HCT116 (cell line): Measurements from ENCODE around the gene TFAP2D. TPM values are rescaled to one million over a fixed set of nuclear protein-coding genes. Genes with fewer than 3 reads are reported as not detected.

Source experiments
- ATAC-seq: fragments of 200-7000 bp; cut with Tn5 transposase; 2 replicates; pipeline ENCODE4 v1.9.1; 2020; ENCODE audit warnings: mild to moderate bottlenecking, moderate library complexity
- BruUV-seq: library from RNA; stranded (reverse); fragments of 400-500 nt; replicated peaks from 2 replicates; lab custom pipeline; 2021; lab: Mats Ljungman, UMichigan
- CTCF ChIA-PET: fragments of 300-600 bp; sonication (Branson Sonifier 250); formaldehyde crosslinking; loops from one replicate; lab custom pipeline; 2021; ENCODE audit warnings: antibody characterized with exemption; lab: Charles Lee
- POLR2A ChIA-PET: fragments of 300-600, 350-600 bp; sonication (Branson Sonifier 250); formaldehyde crosslinking; loops from one replicate; lab custom pipeline; 2021; ENCODE audit warnings: antibody characterized with exemption; lab: Charles Lee
- RAD21 ChIA-PET, 2 experiments: fragments of 300-600 bp; sonication (Branson Sonifier 250); formaldehyde crosslinking; loops; one replicate each; lab custom pipeline; 2023; ENCODE audit warnings: low total read pairs in 2 of 2; ENCODE audit not compliant: uncharacterized antibody in 2 of 2, unreplicated experiment in 2 of 2, low non-redundant PET in 1 of 2; lab: Charles Lee
- DNase-seq: peaks from one replicate; pipeline ENCODE4 v3.0.0-alpha.2; 2010; ENCODE audit warnings: low read depth, low spot score
- H2AFZ ChIP-seq: fragments of 200-600 bp; shearing (Covaris generic), sonication (generic); 2 replicates; pipeline ENCODE4 v1.6.1; 2017; ENCODE audit warnings: low read depth, mixed run types, mixed read lengths, antibody characterized with exemption, low read length; ENCODE audit not compliant: poor library complexity, severe bottlenecking
- H3K27ac ChIP-seq: 2 replicates; pipeline ENCODE4 v1.5.1; 2012; ENCODE audit warnings: low read depth, low read length
- H3K27me3 ChIP-seq: fragments of 200-600 bp; sonication (generic); 2 replicates; pipeline ENCODE4 v1.6.1; 2016; ENCODE audit warnings: mixed run types, low read length, mixed read lengths; ENCODE audit not compliant: insufficient read depth
- H3K36me3 ChIP-seq, 2 experiments: fragments of 200-500 bp in 1 of 2; fragments of 200-600 bp in 1 of 2; sonication (Bioruptor generic) in 1 of 2; sonication (generic) in 1 of 2; 2 replicates each; pipeline versions ENCODE4 v1.5.1 to v1.6.1; 2014 to 2016; ENCODE audit warnings: low read length in 2 of 2, inconsistent platforms in 1 of 2, mixed read lengths in 1 of 2, mixed run types in 1 of 2; ENCODE audit not compliant: insufficient read depth in 2 of 2, control insufficient read depth in 1 of 2
- H3K4me1 ChIP-seq, 2 experiments: fragments of 200-600 bp in 1 of 2; sonication (generic) in 1 of 2; 2 replicates each; pipeline versions ENCODE4 v1.5.1 to v1.6.1; 2012 to 2017; ENCODE audit warnings: low read length in 2 of 2, inconsistent platforms in 1 of 2, mild to moderate bottlenecking in 1 of 2, mixed read lengths in 1 of 2, mixed run types in 1 of 2, moderate library complexity in 1 of 2; ENCODE audit not compliant: insufficient read depth in 2 of 2, control insufficient read depth in 1 of 2
- H3K4me2 ChIP-seq: fragments of 200-600 bp; sonication (generic); 2 replicates; pipeline ENCODE4 v1.6.1; 2017; ENCODE audit warnings: mixed run types, low read length, mixed read lengths
- H3K4me3 ChIP-seq, 2 experiments: fragments of 200-600 bp in 1 of 2; sonication (generic) in 1 of 2; replicated peaks in 1 of 2; 2 replicates each; pipeline ENCODE4 v1.5.1; 2011 to 2016; ENCODE audit warnings: low read length in 2 of 2, control low read depth in 1 of 2, low read depth in 1 of 2, mild to moderate bottlenecking in 1 of 2, mixed read lengths in 1 of 2, mixed run types in 1 of 2
- H3K79me2 ChIP-seq: fragments of 200-600 bp; sonication (generic); 2 replicates; pipeline ENCODE4 v1.6.1; 2017; ENCODE audit warnings: mild to moderate bottlenecking, mixed run types, low read length, moderate library complexity, mixed read lengths; ENCODE audit not compliant: insufficient read depth
- H3K9ac ChIP-seq: fragments of 200-600 bp; sonication (generic); 2 replicates; pipeline ENCODE4 v1.6.1; 2016; ENCODE audit warnings: low read length, mixed read lengths
- H3K9me2 ChIP-seq: fragments of 200-600 bp; sonication (generic), shearing (Covaris generic); 2 replicates; pipeline ENCODE4 v1.6.1; 2017; ENCODE audit warnings: mixed run types, mild to moderate bottlenecking, moderate library complexity; ENCODE audit not compliant: insufficient read depth
- H3K9me3 ChIP-seq, 2 experiments: fragments of 200-500 bp in 1 of 2; fragments of 200-600 bp in 1 of 2; sonication (Bioruptor generic) in 1 of 2; sonication (generic) in 1 of 2; 2 replicates each; pipeline ENCODE4 v1.6.1; 2014 to 2017; ENCODE audit warnings: low read length in 2 of 2, mixed read lengths in 2 of 2, inconsistent platforms in 1 of 2, low read depth in 1 of 2, mild to moderate bottlenecking in 1 of 2, mixed run types in 1 of 2, moderate library complexity in 1 of 2; ENCODE audit not compliant: control insufficient read depth in 1 of 2, insufficient read depth in 1 of 2
- H4K20me1 ChIP-seq: fragments of 200-600 bp; sonication (generic), shearing (Covaris generic); 2 replicates; pipeline ENCODE4 v1.6.1; 2017; ENCODE audit warnings: mixed run types, mild to moderate bottlenecking, moderate library complexity; ENCODE audit not compliant: insufficient read depth
- ATF3 ChIP-seq: IDR thresholded peaks from 2 replicates; pipeline ENCODE4 v1.6.1; 2012
- CEBPB ChIP-seq: IDR thresholded peaks from 2 replicates; pipeline ENCODE4 v1.6.1; 2012; ENCODE audit warnings: low read depth
- CTCF ChIP-seq, 3 experiments: fragments of 200-600 bp in 1 of 3; sonication (generic) in 1 of 3; IDR thresholded peaks in 2 of 3; conservative IDR thresholded peaks in 1 of 3; 2 replicates each; pipeline ENCODE4 v1.5.1; 2012 to 2017; ENCODE audit warnings: low read depth in 2 of 3, low read length in 2 of 3, antibody characterized with exemption in 1 of 3, borderline replicate concordance in 1 of 3, control low read depth in 1 of 3, mild to moderate bottlenecking in 1 of 3, mixed read lengths in 1 of 3, mixed run types in 1 of 3, moderate library complexity in 1 of 3; ENCODE audit not compliant: insufficient read depth in 1 of 3
- EGR1 ChIP-seq: IDR thresholded peaks from 2 replicates; pipeline ENCODE4 v1.6.1; 2012; ENCODE audit warnings: low read depth
- JUND ChIP-seq: IDR thresholded peaks from 2 replicates; pipeline ENCODE4 v1.6.1; 2012
- REST ChIP-seq: IDR thresholded peaks from 2 replicates; pipeline ENCODE4 v1.6.1; 2012; ENCODE audit warnings: low read depth
- SP1 ChIP-seq: IDR thresholded peaks from 2 replicates; pipeline ENCODE4 v1.6.1; 2012; ENCODE audit warnings: low read depth
- TCF7L2 ChIP-seq: IDR thresholded peaks from 2 replicates; pipeline ENCODE4 v1.7.0; 2011; ENCODE audit warnings: borderline replicate concordance, inconsistent platforms; ENCODE audit not compliant: insufficient read depth, insufficient read length; ENCODE audit errors: extremely low read depth
- ZFX ChIP-seq: fragments of 450-650 bp; IDR thresholded peaks from 2 replicates; pipeline ENCODE4 v1.6.1; 2017
- intact Hi-C: fragments of 100-400 bp; cut with micrococcal nuclease; formaldehyde crosslinking; loops from 2 replicates; pipeline ENCODE4 v1.10.0; 2022
- total RNA-seq: library from RNA; stranded (reverse); gene quantifications from one replicate; pipeline ENCODE4 v1.2.1, GENCODE V29; 2021; ENCODE audit not compliant: unreplicated experiment

TFAP2D gene
- total RNA-seq, 1 experiment from 2014 or later: not detected

DNA sequence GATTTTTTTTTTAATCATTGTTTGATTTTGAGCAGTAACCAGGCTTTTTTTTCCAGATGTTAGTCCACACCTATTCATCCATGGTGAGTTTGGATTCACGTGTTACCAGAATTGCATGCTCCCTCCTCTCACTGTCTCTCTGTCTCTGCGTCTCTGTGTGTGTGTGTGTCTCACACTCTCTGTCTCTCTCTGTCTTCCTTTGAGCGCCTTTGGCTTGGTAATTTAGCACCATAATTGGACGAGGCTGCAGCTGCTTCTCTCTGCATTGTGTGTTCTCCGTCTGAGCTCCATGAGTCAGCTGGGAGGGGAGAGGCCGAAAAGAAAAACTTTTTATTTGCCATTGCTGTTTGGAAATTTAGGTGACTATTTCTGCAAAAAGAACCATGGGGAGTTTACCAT is 108.8 kb downstream of the TFAP2D start:
- Histone ChIP-seq H3K27ac (no peak overlapping the region), H3K4me1 (no peaks in the 10 kb centered on the region), H3K9me2 (no peaks in the 10 kb centered on the region), H3K27me3 (no peaks in the 10 kb centered on the region), H3K79me2 (no peaks in the 10 kb centered on the region), H3K4me3 (no peak overlapping the region), H3K36me3 (no peaks in the 10 kb centered on the region), H2AFZ (no peak overlapping the region), H3K9ac (no peak overlapping the region), H3K9me3 (no peaks in the 10 kb centered on the region), H4K20me1 (no peaks in the 10 kb centered on the region), H3K4me2 (no peak overlapping the region)
- ChIA-PET CTCF (no interaction called here), RAD21 (no interaction called here), POLR2A (no interaction called here)
- ATAC-seq (no peak), DNase-seq (no peak)
- TF ChIP-seq CEBPB: no peak
- TF ChIP-seq SP1: no peak
- TF ChIP-seq CTCF (IDR thresholded peaks at IDR 0.05 in 2 of 3, conservative IDR thresholded peaks at IDR 0.05 in 1 of 3; ENCODE audit: borderline replicate concordance in 1 of 3, insufficient read depth in 1 of 3, low read depth in 2 of 3, low read length in 2 of 3): no peak
- TF ChIP-seq REST: no peak
- TF ChIP-seq EGR1: no peak
- no peak for TF ChIP-seq TCF7L2
- TF ChIP-seq ZFX: no peak
- TF ChIP-seq JUND: no peak
- TF ChIP-seq ATF3: no peak
- intact Hi-C loops: no loop called here
- BruUV-seq: no TSS peak

Other genes with a start within 250 kb of the TFAP2D start
- gene TFAP2B, start 105.3 kb downstream of the TFAP2D start, total RNA-seq: not detected